Testis (tissue), 2 donors: ENCODE results near the gene PKNOX2.

Experiments
- POLR2A ChIP-seq: fragments of 450-650 bp; IDR thresholded peaks from one replicate; pipeline ENCODE4 v1.6.1; 2017; ENCODE audit warnings: antibody characterized with exemption, mild to moderate bottlenecking, moderate library complexity
- TF ChIP-seq, protein P1 (sequence below), 3 experiments: fragments of 450-650 bp in 2 of 3; fragments of 200-600 bp in 1 of 3; sonication (generic) in 1 of 3; IDR thresholded peaks; one replicate each; pipeline ENCODE4 v1.5.1; 2016 to 2019; ENCODE audit warnings: antibody characterized with exemption in 3 of 3, mild to moderate bottlenecking in 2 of 3, moderate library complexity in 1 of 3

GRCh38 chr11:125164422-125165110 is at the start of gene PKNOX2:
- TF ChIP-seq, protein P1, sequence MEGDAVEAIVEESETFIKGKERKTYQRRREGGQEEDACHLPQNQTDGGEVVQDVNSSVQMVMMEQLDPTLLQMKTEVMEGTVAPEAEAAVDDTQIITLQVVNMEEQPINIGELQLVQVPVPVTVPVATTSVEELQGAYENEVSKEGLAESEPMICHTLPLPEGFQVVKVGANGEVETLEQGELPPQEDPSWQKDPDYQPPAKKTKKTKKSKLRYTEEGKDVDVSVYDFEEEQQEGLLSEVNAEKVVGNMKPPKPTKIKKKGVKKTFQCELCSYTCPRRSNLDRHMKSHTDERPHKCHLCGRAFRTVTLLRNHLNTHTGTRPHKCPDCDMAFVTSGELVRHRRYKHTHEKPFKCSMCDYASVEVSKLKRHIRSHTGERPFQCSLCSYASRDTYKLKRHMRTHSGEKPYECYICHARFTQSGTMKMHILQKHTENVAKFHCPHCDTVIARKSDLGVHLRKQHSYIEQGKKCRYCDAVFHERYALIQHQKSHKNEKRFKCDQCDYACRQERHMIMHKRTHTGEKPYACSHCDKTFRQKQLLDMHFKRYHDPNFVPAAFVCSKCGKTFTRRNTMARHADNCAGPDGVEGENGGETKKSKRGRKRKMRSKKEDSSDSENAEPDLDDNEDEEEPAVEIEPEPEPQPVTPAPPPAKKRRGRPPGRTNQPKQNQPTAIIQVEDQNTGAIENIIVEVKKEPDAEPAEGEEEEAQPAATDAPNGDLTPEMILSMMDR (IDR thresholded peaks at IDR 0.05): peak in 2 of 3 experiments; percentile 44 to 69
- no peak for TF ChIP-seq POLR2A
